GM12878 (cell line): ENCODE data around the gene ZSWIM9. TPM values are rescaled to one million over a fixed set of nuclear protein-coding genes. Genes with fewer than 3 reads are reported as not detected.

Source experiments
- ATAC-seq: fragments of 200-7000 bp; cut with Tn5 transposase; 3 replicates; pipeline ENCODE4 v1.9.1; 2020; ENCODE audit warnings: mild to moderate bottlenecking, moderate library complexity
- BruUV-seq: library from RNA; stranded (reverse); fragments of 400-500 nt; replicated peaks from 2 replicates; lab custom pipeline; 2021; lab: Mats Ljungman, UMichigan
- CTCF ChIA-PET: fragments of 300-600 bp; sonication (Branson Sonifier 250); formaldehyde crosslinking; extraction: SDS; loops from one replicate; lab custom pipeline; 2021; ENCODE audit warnings: inconsistent platforms; lab: Yijun Ruan, JAX
- POLR2A ChIA-PET: fragments of 350-600 bp; formaldehyde crosslinking; extraction: SDS; loops from one replicate; lab custom pipeline; 2021; ENCODE audit warnings: inconsistent platforms; lab: Charles Lee
- RAD21 ChIA-PET: fragments of 300-600 bp; sonication (Branson Sonifier 250); formaldehyde crosslinking; loops from one replicate; lab custom pipeline; 2023; ENCODE audit warnings: antibody characterized with exemption; ENCODE audit not compliant: unreplicated experiment; lab: Charles Lee
- SMC1A ChIA-PET: fragments of 300-600 bp; sonication (Branson Sonifier 250); formaldehyde crosslinking; loops from one replicate; lab custom pipeline; 2023; ENCODE audit not compliant: unreplicated experiment, uncharacterized antibody; lab: Charles Lee
- DNase-seq: peaks from one replicate; pipeline ENCODE4 v3.0.0-alpha.2; 2011; ENCODE audit warnings: low read depth, low spot score
- FAIRE-seq: peaks from 3 replicates; lab custom pipeline; 2011; peaks lifted over from hg19 to GRCh38; lab: Jason Lieb, UNC
- H2AFZ ChIP-seq: 2 replicates; pipeline ENCODE4 v1.6.0; 2011; ENCODE audit warnings: low read depth, low read length, control low read depth; ENCODE audit not compliant: control insufficient read depth
- H3K27ac ChIP-seq: 2 replicates; pipeline ENCODE4 v1.5.1; 2011; ENCODE audit warnings: control low read depth; ENCODE audit not compliant: control insufficient read depth, insufficient read depth
- H3K27me3 ChIP-seq, 2 experiments: replicated peaks in 1 of 2; 2 replicates each; pipeline versions ENCODE4 v1.6.0 to v1.6.1; 2011; ENCODE audit warnings: low read length in 1 of 2; ENCODE audit not compliant: control insufficient read depth in 2 of 2, insufficient read depth in 2 of 2
- H3K36me3 ChIP-seq, 2 experiments: 2 replicates each; pipeline ENCODE4 v1.5.1; 2011; ENCODE audit warnings: low read length in 1 of 2; ENCODE audit not compliant: control insufficient read depth in 2 of 2, insufficient read depth in 2 of 2
- H3K4me1 ChIP-seq: 2 replicates; pipeline ENCODE4 v1.6.1; 2011; ENCODE audit warnings: mild to moderate bottlenecking, low read length, moderate library complexity, mixed read lengths; ENCODE audit not compliant: control insufficient read depth, insufficient read depth
- H3K4me2 ChIP-seq: 2 replicates; pipeline ENCODE4 v1.6.0; 2011; ENCODE audit warnings: control low read depth; ENCODE audit not compliant: control insufficient read depth, insufficient read depth
- H3K4me3 ChIP-seq: fragments of 200-600 bp; sonication (generic); 2 replicates; pipeline ENCODE4 v1.5.1; 2016
- H3K79me2 ChIP-seq: 2 replicates; pipeline ENCODE4 v1.6.0; 2011; ENCODE audit warnings: low read length; ENCODE audit not compliant: control insufficient read depth, insufficient read depth
- H3K9ac ChIP-seq: 2 replicates; pipeline ENCODE4 v1.8.0; 2011; ENCODE audit warnings: low read length, control low read depth, mixed read lengths; ENCODE audit not compliant: control insufficient read depth, insufficient read depth
- H3K9me3 ChIP-seq: replicated peaks from 3 replicates; pipeline ENCODE4 v1.5.1; 2011; ENCODE audit warnings: mild to moderate bottlenecking, low read length; ENCODE audit not compliant: control insufficient read depth, insufficient read depth
- H4K20me1 ChIP-seq: 2 replicates; pipeline ENCODE4 v1.6.0; 2011; ENCODE audit not compliant: control insufficient read depth, insufficient read depth
- CTCF ChIP-seq, 3 experiments: IDR thresholded peaks in 2 of 3; conservative IDR thresholded peaks in 1 of 3; 2 replicates each; pipeline ENCODE4 v1.5.1; 2011; ENCODE audit warnings: low read depth in 3 of 3, low read length in 3 of 3, mild to moderate bottlenecking in 3 of 3, control low read depth in 2 of 3, moderate library complexity in 2 of 3, inconsistent platforms in 1 of 3, mixed read lengths in 1 of 3; ENCODE audit not compliant: control insufficient read depth in 2 of 3, insufficient read depth in 1 of 3; ENCODE audit errors: extremely low read depth in 1 of 3
- EGR1 ChIP-seq, 2 experiments: IDR thresholded peaks; 1 replicate in 1 of 2; 2 replicates in 1 of 2; pipeline ENCODE4 v1.6.1; 2011 to 2012; ENCODE audit warnings: low read depth in 2 of 2, low read length in 2 of 2, borderline replicate concordance in 1 of 2, mild to moderate bottlenecking in 1 of 2, moderate library complexity in 1 of 2
- FOXK2 ChIP-seq: fragments of 450-650 bp; IDR thresholded peaks from 2 replicates; pipeline ENCODE4 v1.6.1; 2017; ENCODE audit warnings: mild to moderate bottlenecking, moderate library complexity
- IKZF1 ChIP-seq: fragments of 450-650 bp; conservative IDR thresholded peaks from 2 replicates; pipeline ENCODE4 v1.6.1; 2017; ENCODE audit warnings: antibody characterized with exemption, mild to moderate bottlenecking
- LARP7 ChIP-seq: fragments of 450-650 bp; IDR thresholded peaks from 2 replicates; pipeline ENCODE4 v1.6.1; 2017; ENCODE audit warnings: mild to moderate bottlenecking
- PML ChIP-seq: IDR thresholded peaks from 2 replicates; pipeline ENCODE4 v1.6.1; 2012; ENCODE audit warnings: low read length, inconsistent platforms
- SMARCA5 ChIP-seq: fragments of 450-650 bp; IDR thresholded peaks from 2 replicates; pipeline ENCODE4 v1.6.1; 2017; ENCODE audit warnings: mild to moderate bottlenecking
- STAT3 ChIP-seq: IDR thresholded peaks from 2 replicates; pipeline ENCODE4 v1.6.1; 2011; ENCODE audit warnings: low read depth, low read length, improper control_type of control experiment
- TAF1 ChIP-seq: IDR thresholded peaks from 2 replicates; pipeline ENCODE4 v1.6.1; 2011; ENCODE audit warnings: mild to moderate bottlenecking, low read depth, low read length, borderline replicate concordance
- USF2 ChIP-seq: IDR thresholded peaks from 2 replicates; pipeline ENCODE4 v1.6.1; 2011; ENCODE audit warnings: low read depth, low read length, improper control_type of control experiment, borderline replicate concordance
- ZSCAN29 ChIP-seq: fragments of 450-650 bp; IDR thresholded peaks from 2 replicates; pipeline ENCODE4 v1.6.1; 2017; ENCODE audit warnings: mild to moderate bottlenecking, moderate library complexity
- WGBS: methylation state at CpG from one replicate; pipeline ENCODE4 v1.1.6; 2016; ENCODE audit warnings: low lambda C conversion rate; ENCODE audit not compliant: insufficient replicate concordance, insufficient coverage; ENCODE audit errors: missing lambda C conversion rate; 5-methylcytosine and 5-hydroxymethylcytosine counted together
- in situ Hi-C: fragments of 300-500 bp; cut with MboI; formaldehyde crosslinking; loops from 9 replicates; pipeline ENCODE4 v1.14.3; 2018; ENCODE audit warnings: mixed read lengths
- intact Hi-C: fragments of 100-400 bp; cut with micrococcal nuclease; formaldehyde crosslinking; loops from one replicate; pipeline ENCODE4 v1.14.2; 2022; ENCODE audit not compliant: unreplicated experiment
- polyA plus RNA-seq, 11 experiments: library from polyadenylated mRNA; depleted of rRNA in 4 of 11; unstranded in 6 of 11; stranded (reverse) in 5 of 11; fragments of >200 nt; fragmentation: Nextera tagmentation in 4 of 11; fragmentation: Illumina TruSeq in 1 of 11; extraction: Ambion mirVana in 4 of 11; extraction: Trizol in 1 of 11; gene quantifications; 1 replicate in 1 of 11; 2 replicates in 10 of 11; pipeline versions ENCODE4 v1.2.1 to v1.2.3, GENCODE V29; 2011 to 2016; ENCODE audit warnings: inconsistent platforms in 2 of 11, missing spikeins in 2 of 11, low read depth in 1 of 11
- total RNA-seq, 4 experiments: library from RNA; depleted of rRNA in 3 of 4; stranded (reverse); fragments of >200 nt in 3 of 4; fragmentation: Illumina TruSeq in 1 of 4; extraction: Trizol in 1 of 4; gene quantifications; 2 replicates each; pipeline versions ENCODE4 v1.2.1 to v1.2.3, GENCODE V29; 2013 to 2021

The ZSWIM9 gene
- total and polyA plus RNA-seq, 10 of the 15 experiments (the other 5 are each of a cell fraction or from before 2014, with no cell fraction given), result 0.29 to 6.2 (median 1.4) TPM; not detected in 1

GRCh38 chr19:48127561-48127960 lies 42.9 kb upstream of the ZSWIM9 start:
- Histone ChIP-seq H3K9me3 (no peaks in the 10 kb centered on the region), H3K4me3 (no peak overlapping the region), H3K9ac (no peak overlapping the region), H3K4me2 (no peak overlapping the region), H3K27me3 (no peaks in the 10 kb centered on the region), H3K36me3 (peaks cover 7 to 18% of the 10 kb centered on the region in 2 experiments; a peak in 3 of 4 replicates), H2AFZ (no peak overlapping the region), H3K27ac (no peak overlapping the region), H3K79me2 (no peaks in the 10 kb centered on the region), H4K20me1 (no peaks in the 10 kb centered on the region), H3K4me1 (peaks cover 5% of the 10 kb centered on the region)
- SMC1A ChIA-PET, result no interaction called here
- intact Hi-C loops (no loop called here), in situ Hi-C loops (no loop called here)
- POLR2A ChIA-PET, result no interaction called here
- TF ChIP-seq EGR1 (IDR thresholded peaks at IDR 0.05; ENCODE audit: borderline replicate concordance in 1 of 2, low read depth in 2 of 2, low read length in 2 of 2) (no peak), TAF1 (no peak), CTCF (IDR thresholded peaks at IDR 0.05 in 2 of 3, conservative IDR thresholded peaks at IDR 0.05 in 1 of 3; ENCODE audit: control insufficient read depth in 2 of 3, extremely low read depth in 1 of 3, insufficient read depth in 1 of 3, low read depth in 3 of 3, low read length in 3 of 3) (no peak), USF2 (no peak), SMARCA5 (no peak), LARP7 (no peak), IKZF1 (no peak), PML (no peak), ZSCAN29 (no peak), FOXK2 (no peak), STAT3 (no peak)
- BruUV-seq, result no TSS peak
- FAIRE-seq, result no peak
- RAD21 ChIA-PET, result no interaction called here
- ATAC-seq, result no peak
- WGBS, result 85% methylated on average over 6 of the region's 6 CpGs
- DNase-seq, result no peak
- CTCF ChIA-PET, result no interaction called here
